CD4-positive, alpha-beta T cell treated with Interleukin-21 for 1 hour (primary cell): ENCODE results near the gene VIPR2.

Experiments used
- DNase-seq: peaks from one replicate; pipeline ENCODE4 v3.0.0-alpha.2; 2020

The VIPR2 gene

GRCh38 chr7:159119026-159119741 lies 25.5 kb downstream of the VIPR2 start:
- DNase-seq: no peak

GRCh38 chr7:159118623-159119022 lies 26.0 kb downstream of the VIPR2 start:
- no peak for DNase-seq

GRCh38 chr7:159118197-159118595 lies 26.5 kb downstream of the VIPR2 start:
- no peak for DNase-seq

- DNase-seq: no peak
Measured at GRCh38 chr7:159117366-159118196, 27.1 kb downstream of the VIPR2 start.

- no peak for DNase-seq
Measured at GRCh38 chr7:159116581-159117339, 27.9 kb downstream of the VIPR2 start.

- no peak for DNase-seq
Measured at GRCh38 chr7:159115601-159116501, 28.8 kb downstream of the VIPR2 start.

GRCh38 chr7:159114981-159115380 lies 29.7 kb downstream of the VIPR2 start:
- no peak for DNase-seq

- DNase-seq: no peak
Measured at GRCh38 chr7:159114096-159114495, 30.6 kb downstream of the VIPR2 start.

- no peak for DNase-seq
Measured at GRCh38 chr7:159113056-159113455, 31.6 kb downstream of the VIPR2 start.

- DNase-seq: no peak
Measured at GRCh38 chr7:159112136-159113011, 32.3 kb downstream of the VIPR2 start.

GRCh38 chr7:159109653-159110035 lies 35.0 kb downstream of the VIPR2 start:
- no peak for DNase-seq

GRCh38 chr7:159108941-159109652 lies 35.6 kb downstream of the VIPR2 start:
- DNase-seq: no peak

GRCh38 chr7:159108491-159108890 lies 36.2 kb downstream of the VIPR2 start:
- DNase-seq: no peak

GRCh38 chr7:159107161-159107892 lies 37.3 kb downstream of the VIPR2 start:
- DNase-seq: no peak

GRCh38 chr7:159105832-159106811 lies 38.5 kb downstream of the VIPR2 start:
- DNase-seq: no peak

GRCh38 chr7:159105066-159105780 lies 39.4 kb downstream of the VIPR2 start:
- no peak for DNase-seq

GRCh38 chr7:159104188-159104920 lies 40.3 kb downstream of the VIPR2 start:
- no peak for DNase-seq
